AG04450 (cell line): Measurements from ENCODE around the gene EFCAB6. TPM values are rescaled to one million over a fixed set of nuclear protein-coding genes. Genes with fewer than 3 reads are reported as not detected.

Source experiments
- CTCF ChIA-PET: fragments of 300-600, 350-600 bp; formaldehyde crosslinking; extraction: SDS; loops from one replicate; lab custom pipeline; 2022; ENCODE audit warnings: antibody characterized with exemption, inconsistent platforms; lab: Charles Lee
- POLR2A ChIA-PET: fragments of 350-600 bp; formaldehyde crosslinking; extraction: SDS; loops from one replicate; lab custom pipeline; 2021; ENCODE audit warnings: antibody characterized with exemption, inconsistent platforms; lab: Yijun Ruan, JAX
- DNase-seq: peaks from one replicate; pipeline ENCODE4 v3.0.0-alpha.2; 2011; ENCODE audit warnings: low read depth, low spot score
- H3K27ac ChIP-seq: one replicate; pipeline ENCODE4 v1.5.1; 2012; ENCODE audit warnings: low read depth, low read length, control low read depth
- H3K27me3 ChIP-seq: one replicate; pipeline ENCODE4 v1.6.0; 2012; ENCODE audit warnings: low read length; ENCODE audit not compliant: control insufficient read depth, insufficient read depth
- H3K4me3 ChIP-seq: 2 replicates; pipeline ENCODE4 v1.5.1; 2011; ENCODE audit warnings: mild to moderate bottlenecking, low read depth, low read length, control low read depth
- H3K9me3 ChIP-seq: 2 replicates; pipeline ENCODE4 v1.5.1; 2012; ENCODE audit warnings: low read length; ENCODE audit not compliant: control insufficient read depth, insufficient read depth
- polyA plus RNA-seq: library from polyadenylated mRNA; depleted of rRNA; stranded (reverse); fragments of >200 nt; gene quantifications from 2 replicates; pipeline ENCODE4 v1.2.3, GENCODE V29; 2011
- TF ChIP-seq, protein P1 (sequence below): IDR thresholded peaks from 2 replicates; pipeline ENCODE4 v1.5.1; 2011; ENCODE audit warnings: low read depth, low read length, control low read depth, inconsistent platforms

Gene EFCAB6
- polyA plus RNA-seq, 1 experiment = 1.4 TPM

DNA sequence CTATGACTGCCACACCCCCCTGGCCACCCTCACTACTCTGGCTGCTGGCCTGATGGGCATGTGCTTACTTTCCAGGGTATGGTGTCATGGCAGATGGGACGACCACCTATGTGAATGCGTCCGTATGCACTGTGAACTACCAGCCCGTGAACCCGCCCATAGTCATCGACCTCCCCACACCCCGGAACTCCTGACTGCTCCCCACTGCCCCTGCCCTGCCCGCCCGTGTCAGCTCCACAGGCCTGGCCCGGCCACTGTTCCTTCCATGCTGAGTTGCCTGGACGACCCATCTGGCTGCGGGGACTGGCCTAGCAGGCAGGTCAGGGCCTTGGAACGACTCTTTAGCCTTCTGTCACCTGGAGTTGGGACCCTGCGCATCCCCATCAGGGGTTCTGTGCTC is 306.7 kb downstream of the EFCAB6 start:
- no peak overlapping the region for H3K27ac ChIP-seq
- DNase-seq = no peak
- H3K9me3 ChIP-seq = peaks cover 74% of the 10 kb centered on the region
- ChIA-PET CTCF (no interaction called here), POLR2A (no interaction called here)
- H3K4me3 ChIP-seq = no peak overlapping the region
- TF ChIP-seq, protein P1, sequence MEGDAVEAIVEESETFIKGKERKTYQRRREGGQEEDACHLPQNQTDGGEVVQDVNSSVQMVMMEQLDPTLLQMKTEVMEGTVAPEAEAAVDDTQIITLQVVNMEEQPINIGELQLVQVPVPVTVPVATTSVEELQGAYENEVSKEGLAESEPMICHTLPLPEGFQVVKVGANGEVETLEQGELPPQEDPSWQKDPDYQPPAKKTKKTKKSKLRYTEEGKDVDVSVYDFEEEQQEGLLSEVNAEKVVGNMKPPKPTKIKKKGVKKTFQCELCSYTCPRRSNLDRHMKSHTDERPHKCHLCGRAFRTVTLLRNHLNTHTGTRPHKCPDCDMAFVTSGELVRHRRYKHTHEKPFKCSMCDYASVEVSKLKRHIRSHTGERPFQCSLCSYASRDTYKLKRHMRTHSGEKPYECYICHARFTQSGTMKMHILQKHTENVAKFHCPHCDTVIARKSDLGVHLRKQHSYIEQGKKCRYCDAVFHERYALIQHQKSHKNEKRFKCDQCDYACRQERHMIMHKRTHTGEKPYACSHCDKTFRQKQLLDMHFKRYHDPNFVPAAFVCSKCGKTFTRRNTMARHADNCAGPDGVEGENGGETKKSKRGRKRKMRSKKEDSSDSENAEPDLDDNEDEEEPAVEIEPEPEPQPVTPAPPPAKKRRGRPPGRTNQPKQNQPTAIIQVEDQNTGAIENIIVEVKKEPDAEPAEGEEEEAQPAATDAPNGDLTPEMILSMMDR = no peak
- no peaks in the 10 kb centered on the region for H3K27me3 ChIP-seq

DNA sequence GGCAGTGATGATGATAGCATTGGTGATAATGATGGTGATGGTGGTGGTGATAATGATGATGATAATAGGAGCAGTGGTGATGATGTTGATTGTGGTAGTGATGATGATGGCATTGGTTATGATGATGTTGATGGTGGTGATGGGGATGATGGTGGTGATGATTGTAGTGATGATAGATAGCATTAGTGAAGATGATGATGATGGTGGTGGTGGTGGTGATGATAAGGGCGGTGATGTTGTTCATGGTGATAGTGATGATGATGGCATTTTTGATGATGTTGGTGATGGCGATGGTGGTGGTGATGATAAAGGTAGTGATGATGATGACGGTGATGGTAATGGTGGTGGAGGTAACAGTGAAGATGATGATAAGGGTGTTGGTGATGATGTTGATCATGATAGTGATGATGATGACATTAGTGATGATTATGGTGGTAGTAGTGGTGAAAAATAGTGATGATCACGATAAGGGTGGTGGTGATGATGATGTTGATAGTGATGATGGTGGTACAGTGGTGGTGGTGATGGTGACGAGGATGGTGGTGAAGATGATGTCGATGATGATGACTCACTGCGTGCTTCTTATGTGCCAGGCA is 307.3 kb downstream of the EFCAB6 start:
- ChIA-PET POLR2A (no interaction called here), CTCF (no interaction called here)
- no peaks in the 10 kb centered on the region for H3K27me3 ChIP-seq
- H3K27ac ChIP-seq = no peak overlapping the region
- no peak overlapping the region for H3K4me3 ChIP-seq
- TF ChIP-seq, protein P1 = no peak
- DNase-seq = no peak
- H3K9me3 ChIP-seq = peaks cover 68% of the 10 kb centered on the region

DNA sequence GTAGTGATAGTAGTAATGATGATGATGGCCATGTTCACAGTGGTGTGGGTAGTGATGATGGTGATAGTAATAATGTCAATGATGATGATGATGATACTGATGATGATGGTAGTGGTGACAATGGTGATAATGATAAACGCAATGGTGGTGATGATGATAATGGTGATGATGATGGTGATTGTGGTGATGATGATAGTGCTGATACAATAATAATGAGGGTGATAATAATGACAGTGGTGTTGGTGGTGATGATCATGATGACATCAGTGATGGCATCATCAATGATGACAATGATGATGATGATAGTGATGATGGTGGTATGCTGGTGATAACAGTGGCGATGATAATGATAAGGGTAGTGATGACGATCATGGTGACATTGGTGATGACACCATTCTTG is 308.0 kb downstream of the EFCAB6 start:
- no peak overlapping the region for H3K4me3 ChIP-seq
- DNase-seq = no peak
- H3K27ac ChIP-seq = no peak overlapping the region
- ChIA-PET POLR2A (no interaction called here), CTCF (no interaction called here)
- TF ChIP-seq, protein P1 = no peak
- no peaks in the 10 kb centered on the region for H3K27me3 ChIP-seq
- peaks cover 68% of the 10 kb centered on the region for H3K9me3 ChIP-seq

DNA sequence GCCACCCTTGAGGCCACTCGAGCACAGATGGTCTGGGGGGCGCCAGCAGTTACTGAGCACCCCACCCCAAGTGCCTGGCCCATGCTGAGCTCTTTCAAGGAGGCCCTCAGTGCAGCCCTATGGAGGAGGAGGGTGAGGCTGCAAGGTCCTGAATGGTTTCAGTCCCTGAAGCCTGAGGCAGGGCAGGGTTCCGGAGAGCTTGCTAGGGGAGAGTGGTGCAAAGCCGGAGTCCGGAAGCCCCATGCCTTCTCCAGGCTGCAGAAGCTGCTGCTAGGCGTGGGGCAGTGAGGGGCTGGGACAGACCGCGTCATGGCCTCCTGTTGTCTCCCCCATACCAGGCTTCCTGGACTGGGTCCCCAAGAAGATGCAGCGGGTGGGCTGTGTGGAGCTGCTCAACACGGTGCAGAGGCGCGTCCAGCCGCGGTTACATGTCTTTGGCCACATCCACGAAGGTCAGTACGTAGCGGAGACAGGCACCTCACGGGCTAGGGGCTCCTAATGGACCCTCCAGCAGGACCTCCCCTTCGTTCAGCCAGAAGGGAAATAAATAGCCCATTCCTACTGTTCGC is 309.7 kb downstream of the EFCAB6 start:
- H3K9me3 ChIP-seq = peaks cover 76% of the 10 kb centered on the region
- H3K27ac ChIP-seq = no peak overlapping the region
- POLR2A ChIA-PET = no interaction called here
- TF ChIP-seq, protein P1 = no peak
- H3K4me3 ChIP-seq = no peak overlapping the region
- DNase-seq = no peak
- no peaks in the 10 kb centered on the region for H3K27me3 ChIP-seq
- CTCF ChIA-PET = no interaction called here

DNA sequence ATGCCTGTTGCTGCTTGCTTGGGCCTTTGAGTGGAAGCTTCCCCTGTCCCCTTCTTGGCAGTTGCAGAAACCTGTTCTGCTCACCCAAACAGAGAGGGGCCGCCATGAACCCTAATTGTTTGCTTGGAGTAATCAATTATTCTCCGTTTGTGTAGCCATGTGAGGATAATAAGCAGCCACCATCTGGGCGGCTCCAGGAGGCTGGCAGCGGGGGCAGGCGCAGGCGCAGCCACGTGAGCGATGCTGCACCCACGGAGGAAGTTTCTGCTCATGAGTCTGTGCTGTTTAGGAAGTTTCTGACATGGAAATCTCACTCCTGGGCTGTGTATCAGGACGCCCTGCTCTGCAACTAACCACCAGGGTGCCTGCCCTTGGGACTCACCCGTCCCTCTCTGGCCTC is 310.2 kb downstream of the EFCAB6 start:
- Histone ChIP-seq H3K27me3 (no peaks in the 10 kb centered on the region), H3K4me3 (no peak overlapping the region), H3K9me3 (peaks cover 73% of the 10 kb centered on the region), H3K27ac (no peak overlapping the region)
- TF ChIP-seq, protein P1 = no peak
- ChIA-PET CTCF (no interaction called here), POLR2A (no interaction called here)
- DNase-seq = no peak
